MM.1S (cell line): Measurements from ENCODE around the gene C1orf210.

Experiments
- DNase-seq: peaks from one replicate; pipeline ENCODE4 v3.0.0-alpha.2; 2015
- H2AFZ ChIP-seq: fragments of 300-600 bp; sonication (generic); 2 replicates; pipeline ENCODE4 v1.6.0; 2016; ENCODE audit warnings: antibody characterized with exemption, low read length
- H3F3A ChIP-seq: fragments of 300-600 bp; sonication (generic); 2 replicates; pipeline ENCODE4 v1.6.1; 2016; ENCODE audit warnings: mild to moderate bottlenecking, antibody characterized with exemption, low read length, moderate library complexity, mixed read lengths; ENCODE audit not compliant: insufficient read depth
- H3K27ac ChIP-seq: fragments of 300-600 bp; sonication (generic); 2 replicates; pipeline ENCODE4 v1.5.1; 2016; ENCODE audit warnings: mild to moderate bottlenecking, low read length
- H3K27me3 ChIP-seq: fragments of 300-600 bp; sonication (generic); replicated peaks from 2 replicates; pipeline ENCODE4 v1.6.0; 2016; ENCODE audit warnings: low read length; ENCODE audit not compliant: insufficient read depth
- H3K36me3 ChIP-seq: fragments of 300-600 bp; sonication (generic); replicated peaks from 2 replicates; pipeline ENCODE4 v1.6.1; 2016; ENCODE audit warnings: mild to moderate bottlenecking, low read length, mixed read lengths; ENCODE audit not compliant: insufficient read depth
- H3K4me1 ChIP-seq: fragments of 300-600 bp; sonication (generic); 2 replicates; pipeline ENCODE4 v1.6.1; 2016; ENCODE audit warnings: low read length, mixed read lengths
- H3K4me2 ChIP-seq: fragments of 300-600 bp; sonication (generic); 2 replicates; pipeline ENCODE4 v1.6.0; 2016; ENCODE audit warnings: low read depth, low read length
- H3K4me3 ChIP-seq: fragments of 300-600 bp; sonication (generic); 2 replicates; pipeline ENCODE4 v1.5.1; 2016; ENCODE audit warnings: low read length, mixed read lengths
- H3K79me2 ChIP-seq: fragments of 300-600 bp; sonication (generic); 2 replicates; pipeline ENCODE4 v1.6.1; 2016; ENCODE audit warnings: mixed run types, low read length, mixed read lengths
- H3K9ac ChIP-seq: fragments of 300-600 bp; sonication (generic); 2 replicates; pipeline ENCODE4 v1.6.1; 2016; ENCODE audit warnings: low read length, mixed read lengths
- H3K9me2 ChIP-seq: fragments of 300-600 bp; sonication (generic); replicated peaks from 2 replicates; pipeline ENCODE4 v1.6.1; 2016; ENCODE audit warnings: mild to moderate bottlenecking, low read length, mixed read lengths; ENCODE audit not compliant: insufficient read depth
- H3K9me3 ChIP-seq: fragments of 300-600 bp; sonication (generic); replicated peaks from 2 replicates; pipeline ENCODE4 v1.6.1; 2016; ENCODE audit warnings: mild to moderate bottlenecking, low read length, mixed read lengths; ENCODE audit not compliant: insufficient read depth
- H4K20me1 ChIP-seq: fragments of 300-600 bp; sonication (generic); 2 replicates; pipeline ENCODE4 v1.6.1; 2016; ENCODE audit warnings: mild to moderate bottlenecking, low read length, moderate library complexity, mixed read lengths; ENCODE audit not compliant: insufficient read depth
- EZH2 ChIP-seq: fragments of 300-600 bp; sonication (generic); optimal IDR thresholded peaks from 2 replicates; pipeline ENCODE3; 2017; ENCODE audit warnings: low read depth, mild to moderate bottlenecking, antibody characterized with exemption, low read length, mixed read lengths
- EZH2phosphoT487 ChIP-seq: fragments of 300-600 bp; sonication (generic); IDR thresholded peaks from 2 replicates; pipeline ENCODE4 v1.6.1; 2018; ENCODE audit warnings: antibody characterized with exemption, low read length
- TF ChIP-seq, protein P1 (sequence below): fragments of 300-600 bp; sonication (generic); IDR thresholded peaks from 2 replicates; pipeline ENCODE4 v1.5.1; 2016; ENCODE audit warnings: antibody characterized with exemption, low read length, mixed read lengths

C1orf210 gene

GRCh38 chr1:43312663-43313515 lies 27.5 kb upstream of the C1orf210 start:
- DNase-seq = no peak
- H3K27ac ChIP-seq = no peak overlapping the region
- H2AFZ ChIP-seq = no peak overlapping the region
- no peak overlapping the region for H3K9ac ChIP-seq
- H3K79me2 ChIP-seq = no peaks in the 10 kb centered on the region
- no peaks in the 10 kb centered on the region for H4K20me1 ChIP-seq
- H3K9me2 ChIP-seq = no peaks in the 10 kb centered on the region
- TF ChIP-seq, protein P1, sequence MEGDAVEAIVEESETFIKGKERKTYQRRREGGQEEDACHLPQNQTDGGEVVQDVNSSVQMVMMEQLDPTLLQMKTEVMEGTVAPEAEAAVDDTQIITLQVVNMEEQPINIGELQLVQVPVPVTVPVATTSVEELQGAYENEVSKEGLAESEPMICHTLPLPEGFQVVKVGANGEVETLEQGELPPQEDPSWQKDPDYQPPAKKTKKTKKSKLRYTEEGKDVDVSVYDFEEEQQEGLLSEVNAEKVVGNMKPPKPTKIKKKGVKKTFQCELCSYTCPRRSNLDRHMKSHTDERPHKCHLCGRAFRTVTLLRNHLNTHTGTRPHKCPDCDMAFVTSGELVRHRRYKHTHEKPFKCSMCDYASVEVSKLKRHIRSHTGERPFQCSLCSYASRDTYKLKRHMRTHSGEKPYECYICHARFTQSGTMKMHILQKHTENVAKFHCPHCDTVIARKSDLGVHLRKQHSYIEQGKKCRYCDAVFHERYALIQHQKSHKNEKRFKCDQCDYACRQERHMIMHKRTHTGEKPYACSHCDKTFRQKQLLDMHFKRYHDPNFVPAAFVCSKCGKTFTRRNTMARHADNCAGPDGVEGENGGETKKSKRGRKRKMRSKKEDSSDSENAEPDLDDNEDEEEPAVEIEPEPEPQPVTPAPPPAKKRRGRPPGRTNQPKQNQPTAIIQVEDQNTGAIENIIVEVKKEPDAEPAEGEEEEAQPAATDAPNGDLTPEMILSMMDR = no peak
- TF ChIP-seq EZH2phosphoT487 = no peak
- H3F3A ChIP-seq = no peaks in the 10 kb centered on the region
- H3K9me3 ChIP-seq = no peaks in the 10 kb centered on the region
- H3K4me3 ChIP-seq = no peak overlapping the region
- no peaks in the 10 kb centered on the region for H3K4me1 ChIP-seq
- H3K36me3 ChIP-seq = no peaks in the 10 kb centered on the region
- peaks cover 23% of the 10 kb centered on the region; the same call in 1 of the 2 replicates for H3K27me3 ChIP-seq
- H3K4me2 ChIP-seq = no peak overlapping the region

DNA sequence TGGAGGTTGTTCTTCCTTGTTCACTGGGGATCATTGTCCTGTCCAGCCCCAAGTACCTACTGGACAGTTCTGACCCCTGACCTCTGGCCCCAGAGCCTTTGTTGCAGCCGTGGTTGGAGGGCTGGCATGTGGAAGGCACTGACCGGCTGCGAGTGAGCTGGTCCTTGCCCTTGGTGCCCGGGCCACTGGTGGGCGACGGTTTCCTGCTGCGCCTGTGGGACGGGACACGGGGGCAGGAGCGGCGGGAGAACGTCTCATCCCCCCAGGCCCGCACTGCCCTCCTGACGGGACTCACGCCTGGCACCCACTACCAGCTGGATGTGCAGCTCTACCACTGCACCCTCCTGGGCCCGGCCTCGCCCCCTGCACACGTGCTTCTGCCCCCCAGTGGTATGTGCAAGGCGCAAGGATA lies 26.8 kb upstream of the C1orf210 start:
- no peak overlapping the region for H3K4me2 ChIP-seq
- H3K4me3 ChIP-seq = no peak overlapping the region
- no peaks in the 10 kb centered on the region for H3F3A ChIP-seq
- H3K27ac ChIP-seq = no peak overlapping the region
- H3K27me3 ChIP-seq = peaks cover 26% of the 10 kb centered on the region; the same call in 1 of the 2 replicates
- H2AFZ ChIP-seq = no peak overlapping the region
- no peak for DNase-seq
- TF ChIP-seq EZH2 = no peak
- TF ChIP-seq, protein P1 = no peak
- TF ChIP-seq EZH2phosphoT487 = no peak
- no peaks in the 10 kb centered on the region for H3K36me3 ChIP-seq
- H3K9ac ChIP-seq = no peak overlapping the region
- H3K4me1 ChIP-seq = no peaks in the 10 kb centered on the region
- H3K9me3 ChIP-seq = no peaks in the 10 kb centered on the region
- H4K20me1 ChIP-seq = no peaks in the 10 kb centered on the region
- no peaks in the 10 kb centered on the region for H3K79me2 ChIP-seq
- H3K9me2 ChIP-seq = no peaks in the 10 kb centered on the region

GRCh38 chr1:43311521-43311920 lies 26.1 kb upstream of the C1orf210 start:
- Histone ChIP-seq H3K9me3 (no peaks in the 10 kb centered on the region), H3K9ac (no peak overlapping the region), H3K79me2 (no peaks in the 10 kb centered on the region), H3K4me2 (no peak overlapping the region), H3K27me3 (peaks cover 33% of the 10 kb centered on the region; the same call in 1 of the 2 replicates), H3F3A (no peaks in the 10 kb centered on the region), H4K20me1 (no peaks in the 10 kb centered on the region), H3K4me3 (no peak overlapping the region), H3K36me3 (no peaks in the 10 kb centered on the region), H3K4me1 (no peaks in the 10 kb centered on the region), H3K27ac (no peak overlapping the region), H2AFZ (no peak overlapping the region), H3K9me2 (no peaks in the 10 kb centered on the region)
- TF ChIP-seq EZH2 (no peak), EZH2phosphoT487 (no peak)
- TF ChIP-seq, protein P1 = no peak
- DNase-seq = no peak
